Mesendoderm (in vitro differentiated cells): ENCODE data around the gene ARHGAP1.

Experiments
- DNase-seq: peaks from one replicate; pipeline ENCODE4 v3.0.0; 2013
- H2AK5ac ChIP-seq: 2 replicates; pipeline ENCODE4 v1.6.1; 2013; ENCODE audit warnings: low read length, inconsistent platforms
- H2BK120ac ChIP-seq: 2 replicates; pipeline ENCODE4 v1.6.1; 2013; ENCODE audit warnings: low read depth, mild to moderate bottlenecking, low read length, moderate library complexity, mixed read lengths
- H2BK15ac ChIP-seq: replicated peaks from 2 replicates; pipeline ENCODE4 v1.6.1; 2013; ENCODE audit warnings: low read depth, mild to moderate bottlenecking, moderate library complexity
- H2BK5ac ChIP-seq: 2 replicates; pipeline ENCODE4 v1.6.1; 2013; ENCODE audit warnings: low read length, inconsistent platforms
- H3K18ac ChIP-seq: 2 replicates; pipeline ENCODE4 v1.6.1; 2013; ENCODE audit warnings: mild to moderate bottlenecking, low read length, mixed read lengths
- H3K23ac ChIP-seq: one replicate; pipeline ENCODE4 v1.6.1; 2013; ENCODE audit warnings: low read length
- H3K27ac ChIP-seq: 2 replicates; pipeline ENCODE4 v1.5.1; 2013; ENCODE audit warnings: low read depth, mild to moderate bottlenecking, inconsistent platforms, low read length, moderate library complexity
- H3K27me3 ChIP-seq: 2 replicates; pipeline ENCODE4 v1.6.1; 2013; ENCODE audit warnings: low read length, control low read depth, mild to moderate bottlenecking, inconsistent platforms; ENCODE audit not compliant: insufficient read depth, poor library complexity
- H3K36me3 ChIP-seq: 2 replicates; pipeline ENCODE4 v1.6.1; 2013; ENCODE audit warnings: low read length, inconsistent platforms; ENCODE audit not compliant: control insufficient read depth, insufficient read depth
- H3K4ac ChIP-seq: one replicate; pipeline ENCODE4 v1.6.1; 2013; ENCODE audit warnings: low read depth, mild to moderate bottlenecking, low read length, moderate library complexity
- H3K4me1 ChIP-seq: 2 replicates; pipeline ENCODE4 v1.6.1; 2013; ENCODE audit warnings: low read depth, low read length, inconsistent platforms; ENCODE audit not compliant: control insufficient read depth
- H3K4me2 ChIP-seq: 2 replicates; pipeline ENCODE4 v1.6.1; 2013; ENCODE audit warnings: low read length
- H3K4me3 ChIP-seq: 2 replicates; pipeline ENCODE4 v1.5.1; 2013; ENCODE audit warnings: mild to moderate bottlenecking, low read length
- H3K56ac ChIP-seq: one replicate; pipeline ENCODE4 v1.6.1; 2013; ENCODE audit warnings: low read length
- H3K79me1 ChIP-seq: 2 replicates; pipeline ENCODE4 v1.6.1; 2013; ENCODE audit warnings: low read length, inconsistent platforms
- H3K79me2 ChIP-seq: 2 replicates; pipeline ENCODE4 v1.6.1; 2013; ENCODE audit warnings: mild to moderate bottlenecking, low read length; ENCODE audit not compliant: control insufficient read depth, insufficient read depth
- H3K9ac ChIP-seq: 2 replicates; pipeline ENCODE4 v1.6.1; 2013; ENCODE audit warnings: low read length, inconsistent platforms
- H4K5ac ChIP-seq: one replicate; pipeline ENCODE4 v1.6.1; 2013; ENCODE audit warnings: low read length
- H4K8ac ChIP-seq: one replicate; pipeline ENCODE4 v1.6.1; 2013; ENCODE audit warnings: low read depth, mild to moderate bottlenecking, control low read depth, low read length, moderate library complexity
- WGBS: extraction: QIAGEN DNeasy Blood & Tissue Kit; methylation state at CpG from one replicate; pipeline ENCODE4 v1.1.7; 2013; ENCODE audit warnings: low lambda C conversion rate, missing lambda C conversion rate; ENCODE audit not compliant: insufficient coverage; ENCODE audit errors: extremely low coverage; 5-methylcytosine and 5-hydroxymethylcytosine counted together

ARHGAP1 gene

DNA sequence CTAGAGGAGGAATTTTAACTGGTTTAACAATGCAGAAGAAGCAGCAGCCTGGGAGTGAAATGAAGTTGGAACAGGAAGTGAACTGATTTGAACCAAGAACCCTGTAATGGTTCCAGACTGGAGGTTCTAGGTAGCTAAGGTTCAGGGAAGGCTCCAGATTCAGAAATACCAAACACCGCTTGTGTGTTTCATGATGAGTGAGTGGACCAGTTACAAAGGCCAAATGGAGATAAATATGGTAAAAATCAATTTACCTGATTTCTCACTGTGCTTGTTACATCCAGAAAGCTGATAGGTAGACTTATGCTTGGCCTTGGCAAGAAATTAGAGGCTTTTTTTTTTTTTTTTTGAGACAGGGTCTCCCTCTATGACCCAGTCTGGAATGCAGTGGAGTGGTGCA lies 70.2 kb downstream of the ARHGAP1 start:
- no peak overlapping the region for H3K9ac ChIP-seq
- no peak overlapping the region for H4K5ac ChIP-seq
- no peak overlapping the region for H3K4me2 ChIP-seq
- H4K8ac ChIP-seq: no peak overlapping the region
- no peak overlapping the region for H3K18ac ChIP-seq
- no peaks in the 10 kb centered on the region for H3K27me3 ChIP-seq
- no CpG with 5 or more reads among the region's 1 CpG for WGBS
- no peak overlapping the region for H2BK120ac ChIP-seq
- no peaks in the 10 kb centered on the region for H3K36me3 ChIP-seq
- no peak overlapping the region for H2BK15ac ChIP-seq
- H3K79me2 ChIP-seq: no peaks in the 10 kb centered on the region
- no peak overlapping the region for H2AK5ac ChIP-seq
- no peak overlapping the region for H3K4ac ChIP-seq
- no peak overlapping the region for H3K27ac ChIP-seq
- H3K56ac ChIP-seq: no peak overlapping the region
- no peak for DNase-seq
- no peak overlapping the region for H2BK5ac ChIP-seq
- H3K4me1 ChIP-seq: no peaks in the 10 kb centered on the region
- no peak overlapping the region for H3K4me3 ChIP-seq
- H3K23ac ChIP-seq: no peak overlapping the region
- peaks cover 5% of the 10 kb centered on the region for H3K79me1 ChIP-seq

DNA sequence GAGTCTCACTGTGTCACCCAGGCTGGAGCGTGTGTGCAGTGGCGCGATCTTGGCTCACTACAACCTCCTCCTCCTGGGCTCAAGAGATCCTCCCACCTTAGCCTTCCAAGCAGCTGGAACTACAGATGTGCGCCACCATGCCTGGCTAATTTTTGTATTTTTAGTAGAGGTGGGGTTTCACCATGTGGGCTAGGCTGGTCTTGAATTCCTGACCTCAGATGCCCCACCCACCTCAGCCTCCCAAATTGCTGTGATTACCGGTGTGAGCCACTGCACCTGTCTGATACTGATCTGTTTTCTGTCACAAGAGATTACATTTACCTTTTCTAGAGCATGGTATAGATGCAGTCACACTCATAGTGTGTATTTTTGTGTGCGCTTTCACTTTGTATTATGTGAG lies 71.5 kb downstream of the ARHGAP1 start:
- H3K36me3 ChIP-seq: no peaks in the 10 kb centered on the region
- no peak overlapping the region for H3K4ac ChIP-seq
- no peak overlapping the region for H2BK15ac ChIP-seq
- H2BK120ac ChIP-seq: no peak overlapping the region
- no peak overlapping the region for H3K9ac ChIP-seq
- H2BK5ac ChIP-seq: no peak overlapping the region
- peaks cover 2% of the 10 kb centered on the region for H3K79me2 ChIP-seq
- H3K18ac ChIP-seq: no peak overlapping the region
- no peak overlapping the region for H2AK5ac ChIP-seq
- no peaks in the 10 kb centered on the region for H3K4me1 ChIP-seq
- no peak for DNase-seq
- H4K5ac ChIP-seq: no peak overlapping the region
- no peak overlapping the region for H4K8ac ChIP-seq
- H3K79me1 ChIP-seq: peaks cover 6% of the 10 kb centered on the region
- H3K27ac ChIP-seq: no peak overlapping the region
- H3K56ac ChIP-seq: no peak overlapping the region
- H3K4me2 ChIP-seq: no peak overlapping the region
- no CpG with 5 or more reads among the region's 6 CpGs for WGBS
- H3K23ac ChIP-seq: no peak overlapping the region
- H3K27me3 ChIP-seq: no peaks in the 10 kb centered on the region
- H3K4me3 ChIP-seq: no peak overlapping the region
